GM19455 (cell line): ENCODE data around the gene SLC43A1.

Experiments
- ATAC-seq: cut with Tn5 transposase; IDR thresholded peaks from one replicate; pipeline ENCODE4 v1.9.1; 2021; ENCODE audit not compliant: unreplicated experiment

Gene SLC43A1

GRCh38 chr11:57498540-57498939, 17.0 kb downstream of the SLC43A1 start:
- no peak for ATAC-seq

GRCh38 chr11:57497303-57498247, 17.9 kb downstream of the SLC43A1 start:
- ATAC-seq, result no peak

- ATAC-seq, result no peak
These were observed 19.2 kb downstream of the SLC43A1 start for GRCh38 chr11:57496109-57496820.

- ATAC-seq, result peak; percentile 66
These were observed 21.7 kb downstream of the SLC43A1 start for GRCh38 chr11:57493507-57494503.

- no peak for ATAC-seq
These were observed 24.0 kb downstream of the SLC43A1 start for GRCh38 chr11:57491371-57492061.

GRCh38 chr11:57490456-57491248, 24.9 kb downstream of the SLC43A1 start:
- ATAC-seq, result no peak

GRCh38 chr11:57487920-57488659, 27.4 kb downstream of the SLC43A1 start:
- no peak for ATAC-seq

GRCh38 chr11:57487021-57487778, 28.3 kb downstream of the SLC43A1 start:
- ATAC-seq, result no peak

GRCh38 chr11:57485217-57485990, 30.1 kb downstream of the SLC43A1 start:
- ATAC-seq, result no peak

GRCh38 chr11:57484141-57484710, 31.3 kb downstream of the SLC43A1 start:
- no peak for ATAC-seq

- no peak for ATAC-seq
These were observed 32.0 kb downstream of the SLC43A1 start for GRCh38 chr11:57483562-57483918.

GRCh38 chr11:57482782-57483561, 32.5 kb downstream of the SLC43A1 start:
- no peak for ATAC-seq

GRCh38 chr11:57481915-57482781, 33.4 kb downstream of the SLC43A1 start:
- ATAC-seq, result no peak

- no peak for ATAC-seq
These were observed 34.2 kb downstream of the SLC43A1 start for GRCh38 chr11:57481315-57481714.

GRCh38 chr11:57480409-57481137, 34.9 kb downstream of the SLC43A1 start:
- no peak for ATAC-seq
